Measurements from ENCODE around the gene L3MBTL4.

GRCh38 chr18:6079406-6079805 lies 335.3 kb downstream of the L3MBTL4 start:
- TF ChIP-seq, protein P1, sequence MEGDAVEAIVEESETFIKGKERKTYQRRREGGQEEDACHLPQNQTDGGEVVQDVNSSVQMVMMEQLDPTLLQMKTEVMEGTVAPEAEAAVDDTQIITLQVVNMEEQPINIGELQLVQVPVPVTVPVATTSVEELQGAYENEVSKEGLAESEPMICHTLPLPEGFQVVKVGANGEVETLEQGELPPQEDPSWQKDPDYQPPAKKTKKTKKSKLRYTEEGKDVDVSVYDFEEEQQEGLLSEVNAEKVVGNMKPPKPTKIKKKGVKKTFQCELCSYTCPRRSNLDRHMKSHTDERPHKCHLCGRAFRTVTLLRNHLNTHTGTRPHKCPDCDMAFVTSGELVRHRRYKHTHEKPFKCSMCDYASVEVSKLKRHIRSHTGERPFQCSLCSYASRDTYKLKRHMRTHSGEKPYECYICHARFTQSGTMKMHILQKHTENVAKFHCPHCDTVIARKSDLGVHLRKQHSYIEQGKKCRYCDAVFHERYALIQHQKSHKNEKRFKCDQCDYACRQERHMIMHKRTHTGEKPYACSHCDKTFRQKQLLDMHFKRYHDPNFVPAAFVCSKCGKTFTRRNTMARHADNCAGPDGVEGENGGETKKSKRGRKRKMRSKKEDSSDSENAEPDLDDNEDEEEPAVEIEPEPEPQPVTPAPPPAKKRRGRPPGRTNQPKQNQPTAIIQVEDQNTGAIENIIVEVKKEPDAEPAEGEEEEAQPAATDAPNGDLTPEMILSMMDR (IDR thresholded peaks at IDR 0.05), result no peak
- TF ChIP-seq POLR2A (IDR thresholded peaks at IDR 0.05), result no peak
